Activated CD8-positive, alpha-beta memory T cell treated with anti-CD3 and anti-CD28 coated beads, Interleukin-2, amount 10 ng/mL, durations not matched to agents 7 days and 5 days (primary cell): ENCODE measurements around the gene TK2. TPM values are rescaled to one million over a fixed set of nuclear protein-coding genes. Genes with fewer than 3 reads are reported as not detected.
"Not testable (repeated sequence)": the region's sequence is repeated elsewhere in the genome, so short reads cannot be mapped to it uniquely, and the experiment has no call there.

Source experiments
- ATAC-seq: fragments of 150-1000 bp; cut with Tn5 transposase; one replicate; pipeline ENCODE4 v1.10.0; 2021; ENCODE audit warnings: moderate library complexity
- CTCF ChIA-PET: fragments of 350-600 bp; sonication (Branson Sonifier 250); formaldehyde crosslinking; loops from one replicate; lab custom pipeline; 2021; ENCODE audit warnings: antibody characterized with exemption; lab: Charles Lee
- DNase-seq: peaks from one replicate; pipeline ENCODE4 v3.0.0-alpha.2; 2020
- H3K27ac Mint-ChIP-seq: one replicate; pipeline ENCODE4 v1.8.0; 2021; ENCODE audit warnings: mild to moderate bottlenecking, mixed read lengths
- H3K27me3 Mint-ChIP-seq: one replicate; pipeline ENCODE4 v1.8.0; 2021; ENCODE audit warnings: mixed read lengths
- H3K36me3 Mint-ChIP-seq: one replicate; pipeline ENCODE4 v1.8.0; 2021; ENCODE audit warnings: mild to moderate bottlenecking, mixed read lengths
- H3K4me1 Mint-ChIP-seq: one replicate; pipeline ENCODE4 v1.8.0; 2021; ENCODE audit warnings: mixed read lengths
- H3K4me3 Mint-ChIP-seq: one replicate; pipeline ENCODE4 v1.8.0; 2021; ENCODE audit warnings: mild to moderate bottlenecking, moderate library complexity, mixed read lengths
- H3K9me3 Mint-ChIP-seq: one replicate; pipeline ENCODE4 v1.8.0; 2022; ENCODE audit warnings: low read depth, mixed read lengths
- total RNA-seq, 2 experiments: library from RNA; stranded (reverse); gene quantifications; one replicate each; pipeline ENCODE4 v1.2.3, GENCODE V29; 2021

The TK2 gene
- total RNA-seq, 2 experiments from 2014 or later = 8.5 to 10.8 TPM

DNA sequence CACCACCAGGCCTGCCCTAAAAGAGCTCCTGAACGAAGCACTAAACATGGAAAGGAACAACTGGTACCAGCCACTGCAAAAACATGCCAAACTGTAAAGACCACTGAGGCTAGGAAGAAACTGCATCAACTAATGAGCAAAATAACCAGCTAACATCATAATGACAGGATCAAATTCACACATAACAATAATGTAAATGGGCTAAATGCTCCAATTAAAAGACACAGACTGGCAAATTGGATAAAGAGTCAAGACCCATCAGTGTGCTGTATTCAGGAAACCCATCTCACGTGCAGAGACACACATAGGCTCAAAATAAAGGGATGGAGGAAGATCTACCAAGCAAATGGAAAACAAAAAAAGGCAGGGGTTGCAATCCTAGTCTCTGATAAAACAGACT is 52.0 kb downstream of the TK2 start:
- H3K27ac Mint-ChIP-seq, H3K36me3 Mint-ChIP-seq, H3K4me3 Mint-ChIP-seq, H3K9me3 Mint-ChIP-seq, CTCF ChIA-PET, DNase-seq, H3K4me1 Mint-ChIP-seq, ATAC-seq: not testable (repeated sequence)
- H3K27me3 Mint-ChIP-seq = peaks cover 12% of the 10 kb centered on the region

DNA sequence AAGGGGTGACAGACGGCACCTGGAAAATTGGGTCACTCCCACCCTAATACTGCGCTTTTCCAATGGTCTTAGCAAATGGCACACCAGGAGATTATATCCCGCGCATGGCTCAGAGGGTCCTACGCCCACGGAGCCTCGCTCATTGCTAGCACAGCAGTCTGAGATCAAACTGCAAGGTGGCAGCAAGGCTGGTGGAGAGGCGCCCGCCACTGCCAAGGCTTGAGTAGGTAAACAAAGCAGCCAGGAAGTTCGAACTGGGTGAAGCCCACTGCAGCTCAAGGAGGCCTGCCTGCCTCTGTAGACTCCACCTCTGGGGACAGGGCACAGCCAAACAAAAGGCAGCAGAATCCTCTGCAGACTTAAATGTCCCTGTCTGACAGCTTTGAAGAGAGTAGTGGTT is 53.7 kb downstream of the TK2 start:
- H3K9me3 Mint-ChIP-seq, H3K36me3 Mint-ChIP-seq, CTCF ChIA-PET, H3K27ac Mint-ChIP-seq, DNase-seq, ATAC-seq, H3K4me3 Mint-ChIP-seq, H3K4me1 Mint-ChIP-seq: not testable (repeated sequence)
- H3K27me3 Mint-ChIP-seq = peaks cover 12% of the 10 kb centered on the region

DNA sequence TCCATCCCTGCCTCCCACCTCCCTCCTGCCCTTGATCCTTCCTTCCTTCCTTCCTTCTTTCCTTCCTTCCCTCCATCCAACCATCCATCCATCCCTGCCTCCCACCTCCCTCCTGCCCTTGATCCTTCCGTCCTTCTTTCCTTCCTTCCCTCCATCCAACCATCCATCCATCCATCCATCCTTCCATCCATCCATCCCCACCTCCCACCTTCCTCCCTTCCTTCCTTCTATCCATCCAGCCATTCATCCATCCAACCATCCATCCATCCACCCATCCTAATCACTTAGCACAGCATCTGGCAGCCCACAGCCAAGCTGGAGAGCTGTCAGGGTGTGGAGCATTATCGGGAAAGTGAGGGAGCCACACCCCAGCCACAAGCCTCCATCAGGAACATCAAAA is 54.5 kb downstream of the TK2 start:
- CTCF ChIA-PET = no interaction called here
- no peak for ATAC-seq
- H3K27ac Mint-ChIP-seq = no peak overlapping the region
- peaks cover 12% of the 10 kb centered on the region for H3K27me3 Mint-ChIP-seq
- peaks cover 3% of the 10 kb centered on the region for H3K4me1 Mint-ChIP-seq
- H3K4me3 Mint-ChIP-seq = no peak overlapping the region
- no peaks in the 10 kb centered on the region for H3K36me3 Mint-ChIP-seq
- no peak for DNase-seq
- H3K9me3 Mint-ChIP-seq = no peaks in the 10 kb centered on the region

DNA sequence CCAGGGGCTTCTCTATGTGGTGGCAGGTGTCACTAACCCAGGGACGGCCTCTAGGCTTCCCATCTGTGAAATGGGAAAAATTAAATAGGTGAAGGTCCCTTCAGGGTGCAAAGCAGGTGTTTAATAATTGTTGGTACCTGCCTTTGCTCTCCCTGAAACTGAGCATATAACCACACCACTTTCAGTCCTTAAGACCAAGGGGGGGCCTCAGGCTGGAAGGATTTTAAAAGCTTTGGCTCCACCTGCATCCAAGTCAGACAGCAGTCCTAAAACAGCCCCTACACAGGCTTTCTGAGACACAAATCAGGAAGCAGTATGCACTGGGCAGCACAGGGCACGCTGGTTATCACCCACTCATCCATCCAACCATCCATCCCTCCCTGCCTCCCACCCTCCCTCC is 55.0 kb downstream of the TK2 start:
- DNase-seq (no peak), ATAC-seq (no peak)
- Mint-ChIP-seq H3K36me3 (no peaks in the 10 kb centered on the region), H3K4me1 (peaks cover 3% of the 10 kb centered on the region), H3K4me3 (no peak overlapping the region), H3K9me3 (no peaks in the 10 kb centered on the region), H3K27me3 (peaks cover 12% of the 10 kb centered on the region), H3K27ac (no peak overlapping the region)
- CTCF ChIA-PET = interaction anchor here (1.0 to 1.4 kb wide), 2 partner anchors 21 to 88 kb away, joined by 4 read pairs; no protein-coding TSS in a partner anchor

DNA sequence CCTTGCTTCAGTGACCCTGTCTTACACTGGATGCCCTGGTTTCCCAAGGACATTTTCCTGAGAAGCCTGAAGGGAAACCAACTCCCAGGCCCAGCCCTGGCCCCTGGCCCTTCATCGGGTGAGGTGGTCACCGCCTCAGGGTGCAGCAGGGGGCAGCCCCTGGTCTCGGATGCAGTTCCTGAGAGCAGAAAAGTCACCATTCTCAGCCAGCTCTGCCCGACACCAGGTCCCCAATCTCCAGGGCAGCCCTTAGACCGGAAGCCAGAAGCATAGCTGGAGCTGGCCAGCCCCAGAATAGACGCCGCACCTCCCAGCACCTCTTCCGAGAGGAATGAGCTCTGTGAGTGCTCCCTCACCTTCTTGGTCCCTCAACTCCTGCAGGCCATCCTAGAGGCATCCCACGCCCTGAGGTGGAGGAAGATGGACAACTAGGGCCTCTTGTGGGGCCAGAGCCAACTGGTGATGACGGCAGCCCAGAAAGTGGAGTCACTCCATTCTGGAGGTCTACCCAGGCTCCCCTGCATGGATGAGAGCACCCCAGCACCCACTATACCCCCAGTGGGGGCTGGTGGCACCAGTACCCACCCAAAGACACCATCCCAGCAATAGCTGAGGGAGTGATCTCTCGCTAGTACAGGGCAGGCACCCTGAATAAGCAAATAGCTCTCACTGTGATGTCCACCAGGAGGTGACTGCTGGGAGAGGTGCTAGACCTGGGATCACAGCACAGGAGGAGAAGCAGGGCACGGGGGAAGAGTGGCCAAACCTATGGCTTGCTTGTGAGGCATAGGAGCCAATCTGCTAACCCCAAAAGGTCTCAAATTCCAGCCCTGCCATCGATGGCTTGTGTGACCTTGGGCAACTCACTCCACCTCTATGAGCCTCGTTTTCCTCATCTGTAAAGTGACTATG is 56.2 kb downstream of the TK2 start:
- DNase-seq = no peak
- Mint-ChIP-seq H3K4me1 (peaks cover 3% of the 10 kb centered on the region), H3K9me3 (no peaks in the 10 kb centered on the region), H3K27ac (no peak overlapping the region), H3K4me3 (no peak overlapping the region), H3K27me3 (peaks cover 7% of the 10 kb centered on the region), H3K36me3 (no peaks in the 10 kb centered on the region)
- no peak for ATAC-seq
- CTCF ChIA-PET = interaction anchor here (1.0 to 2.2 kb wide), 4 partner anchors 10 to 96 kb away, joined by 3 to 7 read pairs (median 4); no protein-coding TSS in a partner anchor

GRCh38 chr16:66491716-66492064 is 58.2 kb downstream of the TK2 start:
- no peaks in the 10 kb centered on the region for H3K9me3 Mint-ChIP-seq
- DNase-seq (no peak), ATAC-seq (no peak)
- H3K4me1 Mint-ChIP-seq = peaks cover 3% of the 10 kb centered on the region
- no peaks in the 10 kb centered on the region for H3K36me3 Mint-ChIP-seq
- no peak overlapping the region for H3K4me3 Mint-ChIP-seq
- CTCF ChIA-PET = interaction anchor here (0.7 to 1.5 kb wide), 3 partner anchors 12 to 216 kb away, joined by 3 to 5 read pairs (median 3); no protein-coding TSS in a partner anchor
- H3K27ac Mint-ChIP-seq = no peak overlapping the region
- no peaks in the 10 kb centered on the region for H3K27me3 Mint-ChIP-seq

GRCh38 chr16:66490774-66491715 is 58.9 kb downstream of the TK2 start:
- no peak for ATAC-seq
- no peak for DNase-seq
- Mint-ChIP-seq H3K9me3 (no peaks in the 10 kb centered on the region), H3K36me3 (no peaks in the 10 kb centered on the region), H3K4me3 (no peak overlapping the region), H3K4me1 (peaks cover 3% of the 10 kb centered on the region), H3K27me3 (no peaks in the 10 kb centered on the region), H3K27ac (no peak overlapping the region)
- CTCF ChIA-PET = interaction anchor here (0.8 to 1.5 kb wide), 3 partner anchors 12 to 215 kb away, joined by 3 read pairs; no protein-coding TSS in a partner anchor

GRCh38 chr16:66489818-66490217 is 60.1 kb downstream of the TK2 start:
- Mint-ChIP-seq H3K9me3 (no peaks in the 10 kb centered on the region), H3K27me3 (no peaks in the 10 kb centered on the region), H3K4me1 (peaks cover 9% of the 10 kb centered on the region), H3K27ac (no peak overlapping the region), H3K4me3 (no peak overlapping the region), H3K36me3 (no peaks in the 10 kb centered on the region)
- no peak for DNase-seq
- no peak for ATAC-seq
- CTCF ChIA-PET = interaction anchor here (0.6 kb wide), 1 partner anchor 15 kb away, joined by 4 read pairs; no protein-coding TSS in a partner anchor

DNA sequence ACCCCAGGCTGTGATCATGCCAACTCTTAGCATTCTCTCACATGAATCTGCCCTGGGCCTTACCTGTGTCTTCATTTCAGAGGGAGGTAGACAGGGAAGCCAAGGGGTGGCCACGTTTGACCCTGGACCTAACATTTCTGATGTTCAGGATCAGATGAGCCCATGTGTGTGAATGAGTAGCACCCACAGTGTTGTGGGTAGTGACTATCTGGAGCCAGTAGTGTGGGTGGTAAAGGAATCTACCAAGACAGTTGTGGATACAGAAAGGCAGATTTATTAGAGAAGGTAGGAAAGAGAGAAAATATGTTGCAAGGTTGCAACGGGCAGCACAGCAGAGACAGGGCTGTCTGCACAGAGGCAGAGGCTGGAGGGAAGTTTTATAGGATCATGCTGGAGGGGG is 60.5 kb downstream of the TK2 start:
- CTCF ChIA-PET = interaction anchor here (0.6 to 1.2 kb wide), 3 partner anchors 15 to 86 kb away, joined by 3 to 4 read pairs (median 3); no protein-coding TSS in a partner anchor
- DNase-seq (peak; percentile 14), ATAC-seq (no peak)
- H3K4me1 Mint-ChIP-seq = peaks cover 11% of the 10 kb centered on the region
- no peaks in the 10 kb centered on the region for H3K27me3 Mint-ChIP-seq
- no peaks in the 10 kb centered on the region for H3K36me3 Mint-ChIP-seq
- H3K9me3 Mint-ChIP-seq = no peaks in the 10 kb centered on the region
- H3K4me3 Mint-ChIP-seq = no peak overlapping the region
- no peak overlapping the region for H3K27ac Mint-ChIP-seq

- peaks cover 19% of the 10 kb centered on the region for H3K4me1 Mint-ChIP-seq
- no peak overlapping the region for H3K4me3 Mint-ChIP-seq
- ATAC-seq = no peak
- no peaks in the 10 kb centered on the region for H3K9me3 Mint-ChIP-seq
- H3K27ac Mint-ChIP-seq = no peak overlapping the region
- CTCF ChIA-PET = interaction anchor here (0.9 to 7.9 kb wide), 3 partner anchors 27 to 101 kb away, joined by 3 to 42 read pairs (median 3); no protein-coding TSS in a partner anchor
- no peak for DNase-seq
- no peaks in the 10 kb centered on the region for H3K36me3 Mint-ChIP-seq
- H3K27me3 Mint-ChIP-seq = no peaks in the 10 kb centered on the region
Observed at GRCh38 chr16:66488505-66488904, 61.4 kb downstream of the TK2 start.

- Mint-ChIP-seq H3K36me3 (no peaks in the 10 kb centered on the region), H3K27ac (no peak overlapping the region), H3K27me3 (no peaks in the 10 kb centered on the region), H3K9me3 (no peaks in the 10 kb centered on the region), H3K4me3 (no peak overlapping the region), H3K4me1 (peaks cover 26% of the 10 kb centered on the region)
- DNase-seq (peak; percentile 34), ATAC-seq (no peak)
- CTCF ChIA-PET = interaction anchor here (1.1 to 7.9 kb wide), 5 partner anchors 8 to 130 kb away, joined by 4 to 42 read pairs (median 6); no protein-coding TSS in a partner anchor
Observed at GRCh38 chr16:66487580-66488275, 62.2 kb downstream of the TK2 start.

GRCh38 chr16:66486773-66487579 is 62.9 kb downstream of the TK2 start:
- no peak overlapping the region for H3K4me3 Mint-ChIP-seq
- peaks cover 26% of the 10 kb centered on the region for H3K4me1 Mint-ChIP-seq
- DNase-seq = peak; percentile 36
- CTCF ChIA-PET = interaction anchor here (0.6 to 7.9 kb wide), 6 partner anchors 8 to 129 kb away, joined by 3 to 42 read pairs (median 5); no protein-coding TSS in a partner anchor
- H3K27ac Mint-ChIP-seq = no peak overlapping the region
- no peaks in the 10 kb centered on the region for H3K36me3 Mint-ChIP-seq
- no peaks in the 10 kb centered on the region for H3K9me3 Mint-ChIP-seq
- no peak for ATAC-seq
- H3K27me3 Mint-ChIP-seq = no peaks in the 10 kb centered on the region
